HepG2 (cell line): Measurements from ENCODE around the gene AS3MT. TPM values are rescaled to one million over a fixed set of nuclear protein-coding genes. Genes with fewer than 3 reads are reported as not detected.
A peak's percentile ranks its signal among the peaks of the same experiment; 100 is the strongest.

Source experiments
- ARID2 ChIP-seq: sonication (generic); formaldehyde crosslinking; IDR thresholded peaks from 2 replicates; pipeline ENCODE4 v1.8.1; 2022; ENCODE audit warnings: mild to moderate bottlenecking, missing genetic modification reagents, borderline replicate concordance
- CCDC6 ChIP-seq: sonication (generic); formaldehyde crosslinking; IDR thresholded peaks from 2 replicates; pipeline ENCODE4 v1.8.1; 2022; ENCODE audit warnings: mild to moderate bottlenecking, missing genetic modification reagents, moderate library complexity
- FOXA3 ChIP-seq: IDR thresholded peaks from 2 replicates; pipeline ENCODE4 v1.6.1; 2016; ENCODE audit warnings: missing genetic modification reagents, missing compliant biosample characterization
- HIVEP1 ChIP-seq: sonication (generic); formaldehyde crosslinking; IDR thresholded peaks from 2 replicates; pipeline ENCODE4 v1.4.0; 2020; ENCODE audit warnings: mild to moderate bottlenecking, missing genetic modification reagents
- KMT2B ChIP-seq: IDR thresholded peaks from 2 replicates; pipeline ENCODE4 v1.6.1; 2016; ENCODE audit warnings: missing genetic modification reagents, missing compliant biosample characterization
- SIX4 ChIP-seq: sonication (generic); formaldehyde crosslinking; IDR thresholded peaks from 2 replicates; pipeline ENCODE4 v1.4.0; 2020; ENCODE audit warnings: missing genetic modification reagents
- SNRNP70 ChIP-seq: fragments of 200-400 bp; formaldehyde crosslinking; IDR thresholded peaks from 2 replicates; pipeline ENCODE4 v1.6.1; 2017; ENCODE audit warnings: mild to moderate bottlenecking, low read depth, low read length, moderate library complexity
- THAP11 ChIP-seq: IDR thresholded peaks from 2 replicates; pipeline ENCODE4 v1.6.1; 2016; ENCODE audit warnings: missing biosample characterization, missing genetic modification reagents
- ZBTB20 ChIP-seq: sonication (generic); formaldehyde crosslinking; IDR thresholded peaks from 2 replicates; pipeline ENCODE4 v1.8.1; 2023; ENCODE audit warnings: missing genetic modification reagents, low read depth, mild to moderate bottlenecking, borderline replicate concordance
- ZFX ChIP-seq: sonication (generic); formaldehyde crosslinking; IDR thresholded peaks from 2 replicates; pipeline ENCODE4 v1.4.0; 2020; ENCODE audit warnings: mild to moderate bottlenecking, low read depth, missing genetic modification reagents, moderate library complexity
- ZNF343 ChIP-seq: sonication (generic); formaldehyde crosslinking; IDR thresholded peaks from 2 replicates; pipeline ENCODE4 v1.4.0; 2020; ENCODE audit warnings: mild to moderate bottlenecking, missing genetic modification reagents
- ZNF615 ChIP-seq: sonication (generic); formaldehyde crosslinking; IDR thresholded peaks from 2 replicates; pipeline ENCODE4 v1.5.0; 2020; ENCODE audit warnings: mild to moderate bottlenecking, missing genetic modification reagents, borderline replicate concordance
- ZNF788 ChIP-seq: sonication (generic); formaldehyde crosslinking; IDR thresholded peaks from 2 replicates; pipeline ENCODE4 v1.5.0; 2020; ENCODE audit warnings: mild to moderate bottlenecking, missing genetic modification reagents, borderline replicate concordance
- ZSCAN20 ChIP-seq: sonication (generic); formaldehyde crosslinking; IDR thresholded peaks from 2 replicates; pipeline ENCODE4 v1.4.0; 2020; ENCODE audit warnings: missing genetic modification reagents, mild to moderate bottlenecking, borderline replicate concordance
- polyA plus RNA-seq, 8 experiments: library from polyadenylated mRNA; depleted of rRNA in 3 of 8; stranded (reverse) in 7 of 8; unstranded in 1 of 8; fragments of >200 nt; fragmentation: Illumina TruSeq in 4 of 8; extraction: Trizol in 4 of 8; gene quantifications; 2 replicates each; pipeline versions ENCODE4 v1.2.1 to v1.2.3, GENCODE V29; 2011 to 2016; ENCODE audit warnings: low read depth in 4 of 8, missing spikeins in 1 of 8, mixed read lengths in 1 of 8; ENCODE audit not compliant: insufficient read depth in 1 of 8
- total RNA-seq, 5 experiments: library from RNA; depleted of rRNA; stranded (reverse); fragments of >200 nt; fragmentation: Illumina TruSeq; extraction: Trizol; gene quantifications; 2 replicates each; pipeline ENCODE4 v1.2.3, GENCODE V29; 2016; ENCODE audit warnings: low read depth in 1 of 5
- TF ChIP-seq, protein P1 (sequence below), 2 experiments: sonication (generic) in 1 of 2; formaldehyde crosslinking in 1 of 2; IDR thresholded peaks; 2 replicates each; pipeline versions ENCODE4 v1.4.0 to v1.6.1; 2016 to 2020; ENCODE audit warnings: borderline replicate concordance in 1 of 2, low read depth in 1 of 2, mild to moderate bottlenecking in 1 of 2, missing genetic modification reagents in 1 of 2
- TF ChIP-seq, protein P2 (sequence below): sonication (generic); formaldehyde crosslinking; IDR thresholded peaks from 2 replicates; pipeline ENCODE4 v1.8.0; 2022; ENCODE audit warnings: mild to moderate bottlenecking, missing genetic modification reagents, moderate library complexity
- TF ChIP-seq, protein P3 (sequence below): sonication (generic); formaldehyde crosslinking; IDR thresholded peaks from 2 replicates; pipeline ENCODE4 v1.4.0; 2020; ENCODE audit warnings: missing genetic modification reagents

Gene AS3MT
- total and polyA plus RNA-seq, 2 of the 13 experiments (the other 11 are each of a cell fraction or from before 2014, with no cell fraction given): 8.7 to 17.4 TPM

DNA sequence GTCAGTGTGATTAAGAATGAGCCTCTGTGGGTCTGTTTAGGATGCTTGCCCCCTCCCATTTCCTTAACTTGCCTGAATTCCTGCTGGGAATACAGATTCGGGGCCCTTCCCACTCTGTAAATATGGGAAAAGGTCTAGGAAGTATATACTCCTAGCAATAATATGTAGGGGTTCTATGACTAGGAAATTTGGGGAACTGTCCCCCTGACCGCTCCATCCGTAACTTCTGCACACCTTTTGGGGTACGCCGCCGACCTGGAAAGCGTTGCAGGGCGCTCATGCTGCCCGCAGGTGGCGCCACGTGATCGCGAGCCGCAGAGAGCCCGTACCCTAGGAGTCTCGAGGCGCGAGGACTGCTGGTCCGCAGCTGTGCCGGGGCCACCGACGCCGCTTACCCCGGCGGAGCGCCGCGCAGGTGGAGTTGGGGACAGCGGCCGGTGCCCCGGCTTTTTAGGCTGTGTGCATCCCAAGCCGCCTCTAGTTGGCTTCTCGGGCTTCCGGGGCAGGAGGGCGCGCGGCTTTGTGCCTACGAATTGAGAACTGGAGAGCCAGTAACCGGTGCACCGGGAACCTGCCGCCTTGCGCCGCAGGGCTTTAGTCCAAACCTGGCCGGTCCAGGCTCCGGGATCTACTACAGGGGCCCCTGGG, 48.2 kb downstream of the AS3MT start (continued):
- TF ChIP-seq, protein P1, sequence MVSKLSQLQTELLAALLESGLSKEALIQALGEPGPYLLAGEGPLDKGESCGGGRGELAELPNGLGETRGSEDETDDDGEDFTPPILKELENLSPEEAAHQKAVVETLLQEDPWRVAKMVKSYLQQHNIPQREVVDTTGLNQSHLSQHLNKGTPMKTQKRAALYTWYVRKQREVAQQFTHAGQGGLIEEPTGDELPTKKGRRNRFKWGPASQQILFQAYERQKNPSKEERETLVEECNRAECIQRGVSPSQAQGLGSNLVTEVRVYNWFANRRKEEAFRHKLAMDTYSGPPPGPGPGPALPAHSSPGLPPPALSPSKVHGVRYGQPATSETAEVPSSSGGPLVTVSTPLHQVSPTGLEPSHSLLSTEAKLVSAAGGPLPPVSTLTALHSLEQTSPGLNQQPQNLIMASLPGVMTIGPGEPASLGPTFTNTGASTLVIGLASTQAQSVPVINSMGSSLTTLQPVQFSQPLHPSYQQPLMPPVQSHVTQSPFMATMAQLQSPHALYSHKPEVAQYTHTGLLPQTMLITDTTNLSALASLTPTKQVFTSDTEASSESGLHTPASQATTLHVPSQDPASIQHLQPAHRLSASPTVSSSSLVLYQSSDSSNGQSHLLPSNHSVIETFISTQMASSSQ (IDR thresholded peaks at IDR 0.05; ENCODE audit: low read depth): no peak
- TF ChIP-seq, protein P1 (CRISPR knock-in tag; IDR thresholded peaks at IDR 0.05; ENCODE audit: borderline replicate concordance): no peak
- TF ChIP-seq, protein P2, sequence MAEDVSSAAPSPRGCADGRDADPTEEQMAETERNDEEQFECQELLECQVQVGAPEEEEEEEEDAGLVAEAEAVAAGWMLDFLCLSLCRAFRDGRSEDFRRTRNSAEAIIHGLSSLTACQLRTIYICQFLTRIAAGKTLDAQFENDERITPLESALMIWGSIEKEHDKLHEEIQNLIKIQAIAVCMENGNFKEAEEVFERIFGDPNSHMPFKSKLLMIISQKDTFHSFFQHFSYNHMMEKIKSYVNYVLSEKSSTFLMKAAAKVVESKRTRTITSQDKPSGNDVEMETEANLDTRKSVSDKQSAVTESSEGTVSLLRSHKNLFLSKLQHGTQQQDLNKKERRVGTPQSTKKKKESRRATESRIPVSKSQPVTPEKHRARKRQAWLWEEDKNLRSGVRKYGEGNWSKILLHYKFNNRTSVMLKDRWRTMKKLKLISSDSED (CRISPR knock-in tag): 0 out of 2 replicates have a peak, but pooled peaks have one; percentile 51
- peak; percentile 73 for TF ChIP-seq ZBTB20 (CRISPR knock-in tag)
- TF ChIP-seq THAP11 (CRISPR knock-in tag): no peak
- no peak for TF ChIP-seq ZNF343 (CRISPR knock-in tag)
- no peak for TF ChIP-seq FOXA3 (CRISPR knock-in tag)
- TF ChIP-seq CCDC6 (CRISPR knock-in tag): no peak; the same call in 1 of the 2 replicates
- TF ChIP-seq HIVEP1 (CRISPR knock-in tag): no peak
- no peak for TF ChIP-seq KMT2B (CRISPR knock-in tag)
- no peak for TF ChIP-seq SNRNP70
- TF ChIP-seq ZNF788 (CRISPR knock-in tag): no peak; the same call in 1 of the 2 replicates
- TF ChIP-seq ZSCAN20 (CRISPR knock-in tag): no peak; the same call in 1 of the 2 replicates
- TF ChIP-seq, protein P3, sequence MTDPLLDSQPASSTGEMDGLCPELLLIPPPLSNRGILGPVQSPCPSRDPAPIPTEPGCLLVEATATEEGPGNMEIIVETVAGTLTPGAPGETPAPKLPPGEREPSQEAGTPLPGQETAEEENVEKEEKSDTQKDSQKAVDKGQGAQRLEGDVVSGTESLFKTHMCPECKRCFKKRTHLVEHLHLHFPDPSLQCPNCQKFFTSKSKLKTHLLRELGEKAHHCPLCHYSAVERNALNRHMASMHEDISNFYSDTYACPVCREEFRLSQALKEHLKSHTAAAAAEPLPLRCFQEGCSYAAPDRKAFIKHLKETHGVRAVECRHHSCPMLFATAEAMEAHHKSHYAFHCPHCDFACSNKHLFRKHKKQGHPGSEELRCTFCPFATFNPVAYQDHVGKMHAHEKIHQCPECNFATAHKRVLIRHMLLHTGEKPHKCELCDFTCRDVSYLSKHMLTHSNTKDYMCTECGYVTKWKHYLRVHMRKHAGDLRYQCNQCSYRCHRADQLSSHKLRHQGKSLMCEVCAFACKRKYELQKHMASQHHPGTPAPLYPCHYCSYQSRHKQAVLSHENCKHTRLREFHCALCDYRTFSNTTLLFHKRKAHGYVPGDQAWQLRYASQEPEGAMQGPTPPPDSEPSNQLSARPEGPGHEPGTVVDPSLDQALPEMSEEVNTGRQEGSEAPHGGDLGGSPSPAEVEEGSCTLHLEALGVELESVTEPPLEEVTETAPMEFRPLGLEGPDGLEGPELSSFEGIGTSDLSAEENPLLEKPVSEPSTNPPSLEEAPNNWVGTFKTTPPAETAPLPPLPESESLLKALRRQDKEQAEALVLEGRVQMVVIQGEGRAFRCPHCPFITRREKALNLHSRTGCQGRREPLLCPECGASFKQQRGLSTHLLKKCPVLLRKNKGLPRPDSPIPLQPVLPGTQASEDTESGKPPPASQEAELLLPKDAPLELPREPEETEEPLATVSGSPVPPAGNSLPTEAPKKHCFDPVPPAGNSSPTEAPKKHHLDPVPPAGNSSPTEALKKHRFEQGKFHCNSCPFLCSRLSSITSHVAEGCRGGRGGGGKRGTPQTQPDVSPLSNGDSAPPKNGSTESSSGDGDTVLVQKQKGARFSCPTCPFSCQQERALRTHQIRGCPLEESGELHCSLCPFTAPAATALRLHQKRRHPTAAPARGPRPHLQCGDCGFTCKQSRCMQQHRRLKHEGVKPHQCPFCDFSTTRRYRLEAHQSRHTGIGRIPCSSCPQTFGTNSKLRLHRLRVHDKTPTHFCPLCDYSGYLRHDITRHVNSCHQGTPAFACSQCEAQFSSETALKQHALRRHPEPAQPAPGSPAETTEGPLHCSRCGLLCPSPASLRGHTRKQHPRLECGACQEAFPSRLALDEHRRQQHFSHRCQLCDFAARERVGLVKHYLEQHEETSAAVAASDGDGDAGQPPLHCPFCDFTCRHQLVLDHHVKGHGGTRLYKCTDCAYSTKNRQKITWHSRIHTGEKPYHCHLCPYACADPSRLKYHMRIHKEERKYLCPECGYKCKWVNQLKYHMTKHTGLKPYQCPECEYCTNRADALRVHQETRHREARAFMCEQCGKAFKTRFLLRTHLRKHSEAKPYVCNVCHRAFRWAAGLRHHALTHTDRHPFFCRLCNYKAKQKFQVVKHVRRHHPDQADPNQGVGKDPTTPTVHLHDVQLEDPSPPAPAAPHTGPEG: 0 out of 2 replicates have a peak, but pooled peaks have one; percentile 12
- no peak for TF ChIP-seq ZFX (CRISPR knock-in tag)
- no peak for TF ChIP-seq ARID2 (CRISPR knock-in tag)
- no peak for TF ChIP-seq SIX4
- TF ChIP-seq ZNF615 (CRISPR knock-in tag): no peak
